Measurements from ENCODE around the gene ASTN2. TPM values are rescaled to one million over a fixed set of nuclear protein-coding genes. Genes with fewer than 3 reads are reported as not detected.

The ASTN2 gene
- total RNA-seq, 6 experiments from 2014 or later: 0.91 to 3.1 (median 2.5) TPM

- WGBS (ENCODE audit: insufficient coverage, low coverage, low lambda C conversion rate, missing lambda C conversion rate): under 1% methylated on average over 24 of the region's 51 CpGs
- ATAC-seq (no peak), DNase-seq (no peak)
- peak overlapping the region in 1 of 3 donors; percentile 47 for H3K4me3 ChIP-seq
- H3K27ac ChIP-seq: no peak overlapping the region
- no peaks in the 10 kb centered on the region for H3K36me3 ChIP-seq
- H3K27me3 ChIP-seq: peaks cover 0 to 19% of the 10 kb centered on the region in 2 donors
- TF ChIP-seq POLR2A (IDR thresholded peaks at IDR 0.05) (no peak), CTCF (IDR thresholded peaks at IDR 0.05) (no peak)
- H3K9me3 ChIP-seq: no peaks in the 10 kb centered on the region
- intact Hi-C loops (cut with DNase I): no loop called here
- peaks cover 0 to 9% (median 0%) of the 10 kb centered on the region in 4 donors for H3K4me1 ChIP-seq
Measured at GRCh38 chr9:117413346-117414219, 1.3 kb downstream of the ASTN2 start.

GRCh38 chr9:117412841-117413240 lies 2.0 kb downstream of the ASTN2 start:
- ATAC-seq: no peak
- Histone ChIP-seq H3K4me3 (no peak overlapping the region), H3K9me3 (no peaks in the 10 kb centered on the region), H3K36me3 (no peaks in the 10 kb centered on the region), H3K27me3 (peaks cover 0 to 19% of the 10 kb centered on the region in 2 donors), H3K27ac (no peak overlapping the region), H3K4me1 (peaks cover 0 to 9% (median 0%) of the 10 kb centered on the region in 4 donors)
- intact Hi-C loops (cut with DNase I): no loop called here
- no peak for DNase-seq
- 22% methylated on average over 6 of the region's 24 CpGs for WGBS (ENCODE audit: insufficient coverage, low coverage, low lambda C conversion rate, missing lambda C conversion rate)
- TF ChIP-seq CTCF (IDR thresholded peaks at IDR 0.05): no peak
- TF ChIP-seq POLR2A (IDR thresholded peaks at IDR 0.05): no peak

- intact Hi-C loops (cut with DNase I): no loop called here
- Histone ChIP-seq H3K4me1 (peaks cover 0 to 9% (median 0%) of the 10 kb centered on the region in 4 donors), H3K27ac (no peak overlapping the region), H3K9me3 (no peaks in the 10 kb centered on the region), H3K4me3 (no peak overlapping the region), H3K27me3 (peaks cover 0 to 19% of the 10 kb centered on the region in 2 donors), H3K36me3 (no peaks in the 10 kb centered on the region)
- DNase-seq (no peak), ATAC-seq (no peak)
- 20% methylated on average over 16 of the region's 17 CpGs for WGBS (ENCODE audit: insufficient coverage, low coverage, low lambda C conversion rate, missing lambda C conversion rate)
- TF ChIP-seq POLR2A (IDR thresholded peaks at IDR 0.05) (no peak), CTCF (IDR thresholded peaks at IDR 0.05) (no peak)
Measured at GRCh38 chr9:117412006-117412715, 2.7 kb downstream of the ASTN2 start.

GRCh38 chr9:117411547-117411946 lies 3.3 kb downstream of the ASTN2 start:
- intact Hi-C loops (cut with DNase I): no loop called here
- WGBS (ENCODE audit: insufficient coverage, low coverage, low lambda C conversion rate, missing lambda C conversion rate): 5% methylated on average over 4 of the region's 4 CpGs
- H3K27me3 ChIP-seq: peaks cover 0 to 19% of the 10 kb centered on the region in 2 donors
- H3K9me3 ChIP-seq: no peaks in the 10 kb centered on the region
- ATAC-seq (peak; percentile 66 to 78 (median 74)), DNase-seq (peak in 2 of 3 donors; percentile 28 to 54)
- TF ChIP-seq CTCF (IDR thresholded peaks at IDR 0.05): peak; percentile 33 to 64 (median 52)
- no peak for TF ChIP-seq POLR2A (IDR thresholded peaks at IDR 0.05)
- H3K4me3 ChIP-seq: no peak overlapping the region
- H3K27ac ChIP-seq: no peak overlapping the region
- H3K36me3 ChIP-seq: no peaks in the 10 kb centered on the region
- peaks cover 0 to 9% (median 0%) of the 10 kb centered on the region in 4 donors for H3K4me1 ChIP-seq

Measured in right lobe of liver (tissue), 6 donors.